ENCODE results near the gene TMEM147.

Gene TMEM147

GRCh38 chr19:35545001-35545854, at the start of gene TMEM147:
Gene TMEM147 (plus strand): TSS chr19:35545626. CDS start chr19:35545740, 114 bp downstream.
- Histone ChIP-seq H3K36me3 (ENCODE audit: control insufficient read depth, insufficient read depth, low read length) (peaks cover 62% of the 10 kb centered on the region), H3K27me3 (ENCODE audit: control insufficient read depth, insufficient read depth, low read length) (no peaks in the 10 kb centered on the region), H3K9me3 (ENCODE audit: control insufficient read depth, insufficient read depth, low read length) (no peaks in the 10 kb centered on the region), H3K4me3 (ENCODE audit: low read depth, low read length) (peak within 1 kb of the TSS; percentile 78), H3K9ac (ENCODE audit: low read depth, low read length) (peak within 1 kb of the TSS; percentile 88), H3K27ac (ENCODE audit: low read depth, low read length) (peak within 1 kb of the TSS; percentile 75), H3K4me1 (ENCODE audit: control insufficient read depth, insufficient read depth, low read length) (peaks cover 13% of the 10 kb centered on the region; the same call in 1 of the 2 replicates)

- Histone ChIP-seq H3K27ac (ENCODE audit: low read depth, low read length) (no peak overlapping the region), H3K4me1 (ENCODE audit: control insufficient read depth, insufficient read depth, low read length) (peaks cover 8% of the 10 kb centered on the region), H3K4me3 (ENCODE audit: low read depth, low read length) (no peak overlapping the region), H3K9ac (ENCODE audit: low read depth, low read length) (no peak overlapping the region), H3K36me3 (ENCODE audit: control insufficient read depth, insufficient read depth, low read length) (peaks cover 53% of the 10 kb centered on the region), H3K27me3 (ENCODE audit: control insufficient read depth, insufficient read depth, low read length) (no peaks in the 10 kb centered on the region), H3K9me3 (ENCODE audit: control insufficient read depth, insufficient read depth, low read length) (no peaks in the 10 kb centered on the region)
These were observed 48.0 kb upstream of the TMEM147 start for GRCh38 chr19:35497406-35497805.

GRCh38 chr19:35498220-35498619, 47.2 kb upstream of the TMEM147 start:
- Histone ChIP-seq H3K4me3 (ENCODE audit: low read depth, low read length) (no peak overlapping the region), H3K9ac (ENCODE audit: low read depth, low read length) (no peak overlapping the region), H3K4me1 (ENCODE audit: control insufficient read depth, insufficient read depth, low read length) (peaks cover 8% of the 10 kb centered on the region), H3K27me3 (ENCODE audit: control insufficient read depth, insufficient read depth, low read length) (no peaks in the 10 kb centered on the region), H3K9me3 (ENCODE audit: control insufficient read depth, insufficient read depth, low read length) (no peaks in the 10 kb centered on the region), H3K27ac (ENCODE audit: low read depth, low read length) (no peak overlapping the region), H3K36me3 (ENCODE audit: control insufficient read depth, insufficient read depth, low read length) (peaks cover 61% of the 10 kb centered on the region)

- Histone ChIP-seq H3K4me3 (ENCODE audit: low read depth, low read length) (no peak overlapping the region), H3K4me1 (ENCODE audit: control insufficient read depth, insufficient read depth, low read length) (peaks cover 8% of the 10 kb centered on the region), H3K36me3 (ENCODE audit: control insufficient read depth, insufficient read depth, low read length) (peaks cover 67% of the 10 kb centered on the region), H3K27me3 (ENCODE audit: control insufficient read depth, insufficient read depth, low read length) (no peaks in the 10 kb centered on the region), H3K27ac (ENCODE audit: low read depth, low read length) (no peak overlapping the region), H3K9me3 (ENCODE audit: control insufficient read depth, insufficient read depth, low read length) (no peaks in the 10 kb centered on the region), H3K9ac (ENCODE audit: low read depth, low read length) (no peak overlapping the region)
These were observed 46.4 kb upstream of the TMEM147 start for GRCh38 chr19:35498984-35499527.

- Histone ChIP-seq H3K4me1 (ENCODE audit: control insufficient read depth, insufficient read depth, low read length) (peaks cover 3% of the 10 kb centered on the region), H3K4me3 (ENCODE audit: low read depth, low read length) (no peak overlapping the region), H3K27ac (ENCODE audit: low read depth, low read length) (no peak overlapping the region), H3K9me3 (ENCODE audit: control insufficient read depth, insufficient read depth, low read length) (no peaks in the 10 kb centered on the region), H3K9ac (ENCODE audit: low read depth, low read length) (no peak overlapping the region), H3K27me3 (ENCODE audit: control insufficient read depth, insufficient read depth, low read length) (no peaks in the 10 kb centered on the region), H3K36me3 (ENCODE audit: control insufficient read depth, insufficient read depth, low read length) (peaks cover 83% of the 10 kb centered on the region)
These were observed 44.8 kb upstream of the TMEM147 start for GRCh38 chr19:35500611-35501010.

- H3K4me3 ChIP-seq (ENCODE audit: low read depth, low read length) = no peak overlapping the region
- no peaks in the 10 kb centered on the region for H3K27me3 ChIP-seq (ENCODE audit: control insufficient read depth, insufficient read depth, low read length)
- H3K9me3 ChIP-seq (ENCODE audit: control insufficient read depth, insufficient read depth, low read length) = no peaks in the 10 kb centered on the region
- H3K9ac ChIP-seq (ENCODE audit: low read depth, low read length) = no peak overlapping the region
- no peaks in the 10 kb centered on the region for H3K4me1 ChIP-seq (ENCODE audit: control insufficient read depth, insufficient read depth, low read length)
- no peak overlapping the region for H3K27ac ChIP-seq (ENCODE audit: low read depth, low read length)
- H3K36me3 ChIP-seq (ENCODE audit: control insufficient read depth, insufficient read depth, low read length) = peaks cover 94% of the 10 kb centered on the region
These were observed 43.7 kb upstream of the TMEM147 start for GRCh38 chr19:35501684-35502083.

GRCh38 chr19:35502751-35503150, 42.7 kb upstream of the TMEM147 start:
- H3K27me3 ChIP-seq (ENCODE audit: control insufficient read depth, insufficient read depth, low read length) = no peaks in the 10 kb centered on the region
- no peak overlapping the region for H3K27ac ChIP-seq (ENCODE audit: low read depth, low read length)
- H3K4me3 ChIP-seq (ENCODE audit: low read depth, low read length) = no peak overlapping the region
- peaks cover 95% of the 10 kb centered on the region for H3K36me3 ChIP-seq (ENCODE audit: control insufficient read depth, insufficient read depth, low read length)
- no peaks in the 10 kb centered on the region for H3K4me1 ChIP-seq (ENCODE audit: control insufficient read depth, insufficient read depth, low read length)
- no peak overlapping the region for H3K9ac ChIP-seq (ENCODE audit: low read depth, low read length)
- no peaks in the 10 kb centered on the region for H3K9me3 ChIP-seq (ENCODE audit: control insufficient read depth, insufficient read depth, low read length)

GRCh38 chr19:35506011-35506410, 39.4 kb upstream of the TMEM147 start:
- 0 out of 2 replicates have a peak, but pooled peaks cover 8% of the 10 kb centered on the region for H3K4me1 ChIP-seq (ENCODE audit: control insufficient read depth, insufficient read depth, low read length)
- no peaks in the 10 kb centered on the region for H3K9me3 ChIP-seq (ENCODE audit: control insufficient read depth, insufficient read depth, low read length)
- no peak overlapping the region for H3K27ac ChIP-seq (ENCODE audit: low read depth, low read length)
- no peak overlapping the region for H3K9ac ChIP-seq (ENCODE audit: low read depth, low read length)
- no peak overlapping the region for H3K4me3 ChIP-seq (ENCODE audit: low read depth, low read length)
- H3K27me3 ChIP-seq (ENCODE audit: control insufficient read depth, insufficient read depth, low read length) = peaks cover 5% of the 10 kb centered on the region; the same call in 1 of the 2 replicates
- H3K36me3 ChIP-seq (ENCODE audit: control insufficient read depth, insufficient read depth, low read length) = peaks cover 72% of the 10 kb centered on the region

GRCh38 chr19:35507561-35507960, 37.9 kb upstream of the TMEM147 start:
- peaks cover 6% of the 10 kb centered on the region; the same call in 1 of the 2 replicates for H3K27me3 ChIP-seq (ENCODE audit: control insufficient read depth, insufficient read depth, low read length)
- 0 out of 2 replicates have a peak, but pooled peaks cover 8% of the 10 kb centered on the region for H3K4me1 ChIP-seq (ENCODE audit: control insufficient read depth, insufficient read depth, low read length)
- H3K4me3 ChIP-seq (ENCODE audit: low read depth, low read length) = no peak overlapping the region
- no peak overlapping the region for H3K9ac ChIP-seq (ENCODE audit: low read depth, low read length)
- no peak overlapping the region for H3K27ac ChIP-seq (ENCODE audit: low read depth, low read length)
- H3K36me3 ChIP-seq (ENCODE audit: control insufficient read depth, insufficient read depth, low read length) = peaks cover 59% of the 10 kb centered on the region
- no peaks in the 10 kb centered on the region for H3K9me3 ChIP-seq (ENCODE audit: control insufficient read depth, insufficient read depth, low read length)

GRCh38 chr19:35508129-35508528, 37.3 kb upstream of the TMEM147 start:
- H3K4me1 ChIP-seq (ENCODE audit: control insufficient read depth, insufficient read depth, low read length) = 0 out of 2 replicates have a peak, but pooled peaks cover 8% of the 10 kb centered on the region
- H3K36me3 ChIP-seq (ENCODE audit: control insufficient read depth, insufficient read depth, low read length) = peaks cover 53% of the 10 kb centered on the region
- peaks cover 6% of the 10 kb centered on the region; the same call in 1 of the 2 replicates for H3K27me3 ChIP-seq (ENCODE audit: control insufficient read depth, insufficient read depth, low read length)
- no peak overlapping the region for H3K9ac ChIP-seq (ENCODE audit: low read depth, low read length)
- no peaks in the 10 kb centered on the region for H3K9me3 ChIP-seq (ENCODE audit: control insufficient read depth, insufficient read depth, low read length)
- H3K27ac ChIP-seq (ENCODE audit: low read depth, low read length) = no peak overlapping the region
- peak overlapping the region; percentile 79 for H3K4me3 ChIP-seq (ENCODE audit: low read depth, low read length)

Data from HUES48 (cell line).